ENCODE measurements around the gene LARP7. TPM values are rescaled to one million over a fixed set of nuclear protein-coding genes. Genes with fewer than 3 reads are reported as not detected.

The LARP7 gene
- 25.0 to 34.4 TPM (median 25.8 TPM) in 5 replicates for total RNA-seq (2022; extraction: Qiagen RNA extraction)

DNA sequence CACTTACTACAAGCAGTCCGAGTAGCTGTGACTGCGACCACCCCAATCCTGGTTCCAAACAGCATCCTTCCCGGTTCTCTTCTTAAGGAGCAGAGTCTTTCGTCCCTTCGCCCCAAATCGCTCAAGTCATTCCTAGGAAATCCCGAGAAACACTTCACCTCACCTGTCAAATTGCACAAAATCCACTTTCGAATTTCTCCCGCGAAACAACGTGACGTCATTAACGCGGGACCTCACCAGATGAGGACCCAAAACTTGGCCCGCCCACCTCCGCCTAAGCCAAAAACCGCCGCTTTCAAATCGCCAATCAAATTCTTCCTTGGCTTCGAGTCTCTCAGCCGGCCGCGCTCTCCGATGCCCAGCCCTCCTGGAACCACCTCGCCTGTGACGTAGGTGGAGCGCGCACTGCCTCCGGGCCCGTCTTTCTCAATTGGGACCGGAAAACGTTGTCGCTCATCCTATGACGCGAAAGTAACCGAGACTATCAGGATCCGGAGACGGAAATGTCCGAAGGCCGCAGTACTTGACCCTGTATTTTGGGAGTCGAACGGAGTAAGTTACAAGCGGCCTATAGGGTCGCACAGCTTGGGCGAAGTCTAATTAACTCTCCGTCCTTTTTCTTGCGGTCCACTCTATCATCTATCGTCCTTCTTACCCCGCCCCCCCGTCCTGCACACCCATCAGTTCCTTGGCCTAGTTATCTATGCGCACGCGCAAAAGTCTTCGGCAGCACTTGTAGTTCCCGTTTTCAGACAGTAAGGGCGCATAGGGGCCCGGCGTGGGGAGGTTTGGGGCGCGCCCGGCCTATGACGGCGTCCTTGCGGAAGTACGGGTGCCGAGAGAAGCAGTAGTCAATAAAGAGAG is at the start of gene LARP7, which contains the start of gene ZGRF1:
Gene LARP7 (plus strand): TSS at position 456 of the 864 bp plus-strand sequence. CDS start 7,527 bp downstream, outside the sequence.
Gene ZGRF1 (minus strand): TSS at position 222 of the 864 bp plus-strand sequence. CDS start 3,733 bp downstream, outside the sequence.

Other genes with a start within 250 kb of the LARP7 start
- not detected in 5 replicates for gene NEUROG2, start 121.0 kb upstream of the LARP7 start, total RNA-seq (2022; extraction: Qiagen RNA extraction)
- 3.0 to 3.4 TPM (median 3.3 TPM) in 5 replicates for gene ZGRF1, start 234 bp upstream of the LARP7 start, total RNA-seq (2022; extraction: Qiagen RNA extraction)

All from A549 treated with Mapracorat at 1 μM for 4 hours (cell line).